Spleen (tissue), 11 donors: ENCODE measurements around the gene DCDC1. TPM values are rescaled to one million over a fixed set of nuclear protein-coding genes. Genes with fewer than 3 reads are reported as not detected.

ENCODE experiments used
- DNase-seq: peaks from one replicate; pipeline ENCODE4 v3.0.0-alpha.2; 2020
- H3K27ac ChIP-seq, 8 donors: fragments of 200-600 bp; sonication (generic) in 7 of 8; 1 replicate in 4 of 8; 2 replicates in 4 of 8; pipeline versions ENCODE4 v1.5.0 to v1.8.0; 2016 to 2021; ENCODE audit warnings: inconsistent platforms in 4 of 8, mild to moderate bottlenecking in 4 of 8, moderate library complexity in 1 of 8
- H3K27me3 ChIP-seq, 7 donors: fragments of 200-600 bp; sonication (generic) in 6 of 7; replicated peaks in 1 of 7; 1 replicate in 4 of 7; 2 replicates in 3 of 7; pipeline versions ENCODE4 v1.5.0 to v1.8.0; 2016 to 2021; ENCODE audit warnings: inconsistent platforms in 3 of 7, mild to moderate bottlenecking in 1 of 7
- H3K36me3 ChIP-seq, 6 donors: fragments of 200-600 bp; sonication (generic) in 5 of 6; 1 replicate in 4 of 6; 2 replicates in 2 of 6; pipeline versions ENCODE4 v1.5.0 to v1.8.0; 2016 to 2021; ENCODE audit warnings: inconsistent platforms in 2 of 6
- H3K4me1 ChIP-seq, 6 donors: fragments of 200-600 bp; sonication (generic) in 5 of 6; 1 replicate in 3 of 6; 2 replicates in 3 of 6; pipeline versions ENCODE4 v1.5.0 to v1.8.0; 2016 to 2021; ENCODE audit warnings: inconsistent platforms in 3 of 6
- H3K4me3 ChIP-seq, 8 donors: fragments of 200-600 bp; sonication (generic) in 7 of 8; 1 replicate in 4 of 8; 2 replicates in 4 of 8; pipeline versions ENCODE4 v1.5.0 to v1.8.0; 2016 to 2021; ENCODE audit warnings: inconsistent platforms in 4 of 8, mild to moderate bottlenecking in 4 of 8, moderate library complexity in 2 of 8
- H3K9me3 ChIP-seq, 8 donors: fragments of 200-600 bp; sonication (generic) in 7 of 8; 1 replicate in 4 of 8; 2 replicates in 4 of 8; pipeline versions ENCODE4 v1.5.0 to v1.8.0; 2016 to 2021; ENCODE audit warnings: inconsistent platforms in 4 of 8
- CTCF ChIP-seq, 11 experiments: fragments of 200-600 bp in 7 of 11; fragments of 450-650 bp in 4 of 11; sonication (generic) in 4 of 11; IDR thresholded peaks in 8 of 11; conservative IDR thresholded peaks in 3 of 11; 1 replicate in 7 of 11; 2 replicates in 4 of 11; pipeline versions ENCODE4 v1.4.0 to v1.8.0; 2016 to 2021; ENCODE audit warnings: antibody characterized with exemption in 11 of 11, inconsistent platforms in 4 of 11, mild to moderate bottlenecking in 1 of 11
- POLR2A ChIP-seq, 3 donors: fragments of 450-650 bp; IDR thresholded peaks; one replicate each; pipeline ENCODE4 v1.5.1; 2017; ENCODE audit warnings: antibody characterized with exemption in 3 of 3, mild to moderate bottlenecking in 1 of 3
- POLR2AphosphoS5 ChIP-seq, 3 donors: sonication (generic); formaldehyde crosslinking; IDR thresholded peaks; one replicate each; pipeline ENCODE4 v1.5.1; 2017; ENCODE audit warnings: antibody characterized with exemption in 3 of 3
- WGBS, 5 donors: extraction: QIAGEN DNeasy Blood & Tissue Kit in 3 of 5; methylation state at CpG; one replicate each; pipeline versions ENCODE4 v1.1.5 to v1.1.7; 2013 to 2018; 5-methylcytosine and 5-hydroxymethylcytosine counted together
- intact Hi-C: fragments of 100-400 bp; cut with DNase I; formaldehyde crosslinking; loops from one replicate; pipeline ENCODE4 v1.15.0; 2023; ENCODE audit warnings: low total_unique reads
- polyA plus RNA-seq, 3 donors: library from polyadenylated mRNA; stranded (reverse); fragments of 200-250 nt; gene quantifications; one replicate each; pipeline ENCODE4 v1.2.1, GENCODE V29; 2013
- total RNA-seq, 7 donors: library from RNA; depleted of rRNA in 3 of 7; stranded (reverse); fragments of >200 nt in 3 of 7; fragmentation: NEBNext Ultra II Directional in 4 of 7; extraction: Animal tissue kit (Norgen Biotek cat#: 25700) in 4 of 7; gene quantifications; one replicate each; pipeline versions ENCODE4 v1.1.0 to v1.2.1, GENCODE V29; 2016 to 2021
- donor health status: healthy with polysubstance abuse.
- donor health status: DM: no; HTN: no; CAD: no; lungs with moderate emphysema.
- donor health status: DM: no; HTN: no; CAD: no.
- donor health status: Bipolar disorder and iron deficiency.
- donor health status: healthy.
- donor health status: DM: no; HTN: no; CAD: no.
- donor health status: DM: yes; HTN: yes; CAD: no.

DCDC1 gene
- total and polyA plus RNA-seq, 10 donors: 0.03 to 0.88 (median 0.25) TPM; not detected in 6

DNA sequence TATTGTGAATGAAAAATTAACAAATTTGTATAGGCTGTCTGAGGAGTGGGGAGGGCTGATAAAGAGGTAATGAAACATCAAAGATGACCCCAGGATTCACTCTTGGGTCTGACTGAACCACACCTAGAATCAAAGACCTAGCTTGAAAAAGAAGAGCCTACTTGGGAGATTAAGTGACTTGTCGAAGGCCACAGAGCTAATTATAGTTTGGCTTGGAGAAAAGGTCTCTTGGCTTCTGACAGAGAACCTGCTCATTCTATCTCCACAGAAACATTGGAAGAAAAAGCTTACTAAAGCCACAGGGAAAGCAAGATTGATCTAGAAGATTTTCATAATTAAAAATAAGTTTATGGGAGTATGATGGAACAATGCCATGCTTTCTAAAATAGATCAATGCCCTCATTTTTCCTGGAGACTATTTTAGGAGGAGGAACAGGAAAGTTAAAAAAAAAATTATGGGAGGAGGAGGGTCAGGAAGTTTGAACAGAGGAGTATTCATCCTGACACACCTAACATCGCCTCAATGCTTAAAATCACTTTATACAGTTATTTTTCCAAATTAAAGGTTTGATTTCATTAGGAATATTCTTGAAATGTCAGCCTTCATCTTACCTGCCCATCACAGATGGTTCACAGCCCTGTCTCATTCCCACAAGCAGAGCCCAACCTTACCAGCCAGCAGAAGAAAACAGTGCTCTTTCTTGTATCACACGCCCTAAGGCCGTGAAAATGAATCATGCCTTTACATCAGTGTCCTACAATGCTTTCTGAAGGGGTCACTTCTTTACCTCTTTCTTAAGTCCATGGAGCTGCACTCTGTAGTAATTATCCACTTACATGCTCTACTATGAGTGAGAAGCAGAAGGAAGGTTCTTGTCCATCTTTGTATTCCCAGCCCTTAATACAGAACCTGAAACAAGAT lies 552.3 kb downstream of the DCDC1 start:
- no peak for DNase-seq
- Histone ChIP-seq H3K27me3 (no peaks in the 10 kb centered on the region), H3K4me1 (no peaks in the 10 kb centered on the region), H3K27ac (no peak overlapping the region), H3K36me3 (no peaks in the 10 kb centered on the region), H3K4me3 (no peak overlapping the region), H3K9me3 (no peaks in the 10 kb centered on the region)
- intact Hi-C loops: no loop called here
- TF ChIP-seq POLR2AphosphoS5 (IDR thresholded peaks at IDR 0.05) (no peak), POLR2A (IDR thresholded peaks at IDR 0.05) (no peak), CTCF (IDR thresholded peaks at IDR 0.05 in 8 of 11, conservative IDR thresholded peaks at IDR 0.05 in 3 of 11) (no peak)
- WGBS, 5 donors: 34 to 75% (median 56%) methylated on average over 4 of the region's 4 CpGs

DNA sequence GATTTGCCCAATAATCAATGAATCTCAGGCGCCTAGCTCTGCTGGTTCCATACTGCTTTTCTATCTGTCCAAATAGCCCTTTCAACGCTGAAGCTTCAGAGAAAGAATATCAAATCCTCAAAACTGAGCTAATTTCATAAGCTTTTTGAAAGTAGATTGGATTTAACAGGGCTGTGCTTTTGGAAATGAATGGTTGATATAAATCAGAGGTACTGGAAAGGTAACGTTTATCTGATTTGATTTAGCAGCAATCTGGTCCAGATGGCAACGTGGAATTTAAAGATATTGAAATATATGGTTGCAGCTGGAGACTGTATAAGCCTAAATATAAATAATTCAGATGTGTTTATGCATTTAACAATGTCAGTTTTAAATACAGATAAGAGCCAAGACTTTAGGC lies 553.9 kb downstream of the DCDC1 start:
- no peaks in the 10 kb centered on the region for H3K4me1 ChIP-seq
- WGBS, 5 donors: 79 to 87% (median 82%) methylated on average over 4 of the region's 4 CpGs
- intact Hi-C loops: no loop called here
- no peak for DNase-seq
- H3K36me3 ChIP-seq: no peaks in the 10 kb centered on the region
- no peak overlapping the region for H3K4me3 ChIP-seq
- no peak for TF ChIP-seq POLR2AphosphoS5 (IDR thresholded peaks at IDR 0.05)
- TF ChIP-seq POLR2A (IDR thresholded peaks at IDR 0.05): no peak
- TF ChIP-seq CTCF (IDR thresholded peaks at IDR 0.05 in 8 of 11, conservative IDR thresholded peaks at IDR 0.05 in 3 of 11): no peak
- H3K27ac ChIP-seq: no peak overlapping the region
- H3K9me3 ChIP-seq: no peaks in the 10 kb centered on the region
- no peaks in the 10 kb centered on the region for H3K27me3 ChIP-seq

DNA sequence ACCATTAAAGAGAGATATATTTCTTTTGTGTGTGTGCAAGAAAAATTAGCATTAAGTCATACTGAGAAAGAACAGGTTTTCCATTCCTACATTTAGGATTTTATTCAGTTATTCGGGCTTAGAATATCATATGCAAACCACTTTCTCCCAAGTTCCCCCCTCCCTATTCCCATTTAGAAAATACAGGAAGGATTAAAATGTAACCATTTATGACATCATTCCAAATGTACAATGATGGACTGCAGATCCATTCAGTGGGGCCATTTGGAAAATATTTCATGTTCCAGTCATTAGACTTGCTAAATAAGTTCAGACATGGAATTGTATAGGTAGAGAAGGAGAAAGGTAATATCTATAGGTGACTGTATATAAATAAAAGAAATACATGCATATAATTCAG lies 554.8 kb downstream of the DCDC1 start:
- 77 to 90% (median 84%) methylated on average over 1 of the region's 1 CpG for WGBS, 5 donors
- intact Hi-C loops: no loop called here
- no peaks in the 10 kb centered on the region for H3K36me3 ChIP-seq
- TF ChIP-seq POLR2A (IDR thresholded peaks at IDR 0.05) (no peak), CTCF (IDR thresholded peaks at IDR 0.05 in 8 of 11, conservative IDR thresholded peaks at IDR 0.05 in 3 of 11) (no peak), POLR2AphosphoS5 (IDR thresholded peaks at IDR 0.05) (no peak)
- H3K9me3 ChIP-seq: no peaks in the 10 kb centered on the region
- no peaks in the 10 kb centered on the region for H3K4me1 ChIP-seq
- no peaks in the 10 kb centered on the region for H3K27me3 ChIP-seq
- no peak for DNase-seq
- no peak overlapping the region for H3K27ac ChIP-seq
- H3K4me3 ChIP-seq: no peak overlapping the region

Other genes with a start within 250 kb of the DCDC1 start
- gene DNAJC24, start 121 bp upstream of the DCDC1 start, total RNA-seq: 10 to 100 TPM; 15.2 to 24.5 (median 18.4) TPM
- gene DNAJC24, start 121 bp upstream of the DCDC1 start, polyA plus RNA-seq: 1 to 10 TPM; 3.0 to 7.5 (median 4.2) TPM
- gene IMMP1L, start 139.9 kb upstream of the DCDC1 start, total RNA-seq: 10 to 100 TPM; 13.5 to 33.1 (median 16.9) TPM
- 10 to 100 TPM; 20.9 to 29.8 (median 25.7) TPM for gene IMMP1L, start 139.9 kb upstream of the DCDC1 start, polyA plus RNA-seq
- 10 to 100 TPM; 16.9 to 34.6 (median 24.1) TPM for gene ELP4, start 140.0 kb upstream of the DCDC1 start, total RNA-seq
- 10 to 100 TPM in 2 of 3 donors, 1 to 10 TPM in 1; 6.1 to 12.5 (median 10.7) TPM for gene ELP4, start 140.0 kb upstream of the DCDC1 start, polyA plus RNA-seq